GM21825 (cell line): ENCODE results near the gene CHRNA4.

Source experiments
- ATAC-seq: cut with Tn5 transposase; IDR thresholded peaks from one replicate; pipeline ENCODE4 v1.9.1; 2021; ENCODE audit warnings: mild to moderate bottlenecking, moderate library complexity; ENCODE audit not compliant: unreplicated experiment

CHRNA4 gene

DNA sequence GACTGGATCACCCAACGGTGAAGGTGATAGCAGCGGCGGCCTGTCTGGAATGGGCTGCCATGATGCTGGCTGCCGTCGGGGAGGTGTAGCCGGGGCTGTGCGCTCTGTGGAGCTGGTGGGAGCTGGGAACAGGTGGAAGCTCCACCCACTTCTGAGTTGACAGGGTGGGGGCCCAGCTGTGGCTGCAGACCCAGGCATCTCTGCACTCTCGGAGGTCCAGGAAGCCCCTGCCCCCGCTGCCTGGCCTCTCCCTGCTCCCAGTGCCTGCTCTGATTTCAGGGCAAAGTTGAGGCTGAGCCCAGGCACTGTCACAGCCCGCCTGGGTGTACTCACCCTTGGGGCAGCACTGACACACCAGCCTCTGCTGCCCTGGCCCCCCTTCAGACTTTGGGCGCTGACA, 18.1 kb upstream of the CHRNA4 start:
- no peak for ATAC-seq

DNA sequence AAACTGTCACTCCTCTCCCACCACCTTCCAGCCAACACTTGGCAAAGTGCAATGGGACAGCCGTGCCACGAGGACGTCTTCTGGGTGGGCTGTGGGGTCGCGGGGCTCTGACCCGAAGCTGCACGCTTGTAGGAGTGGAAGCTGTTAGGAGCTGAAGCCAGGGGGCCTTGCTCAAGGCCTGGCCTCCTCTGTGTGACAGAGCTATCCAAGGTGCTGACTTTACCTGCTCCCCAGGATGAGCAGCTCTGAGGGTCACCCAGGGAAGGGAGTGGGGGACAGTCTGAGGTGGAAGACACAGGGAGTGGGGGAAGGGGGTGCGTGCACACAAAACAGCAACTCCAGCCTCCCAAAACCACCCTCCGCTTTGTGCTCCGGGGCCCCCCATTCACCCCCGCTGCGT, 17.5 kb upstream of the CHRNA4 start:
- ATAC-seq = no peak

DNA sequence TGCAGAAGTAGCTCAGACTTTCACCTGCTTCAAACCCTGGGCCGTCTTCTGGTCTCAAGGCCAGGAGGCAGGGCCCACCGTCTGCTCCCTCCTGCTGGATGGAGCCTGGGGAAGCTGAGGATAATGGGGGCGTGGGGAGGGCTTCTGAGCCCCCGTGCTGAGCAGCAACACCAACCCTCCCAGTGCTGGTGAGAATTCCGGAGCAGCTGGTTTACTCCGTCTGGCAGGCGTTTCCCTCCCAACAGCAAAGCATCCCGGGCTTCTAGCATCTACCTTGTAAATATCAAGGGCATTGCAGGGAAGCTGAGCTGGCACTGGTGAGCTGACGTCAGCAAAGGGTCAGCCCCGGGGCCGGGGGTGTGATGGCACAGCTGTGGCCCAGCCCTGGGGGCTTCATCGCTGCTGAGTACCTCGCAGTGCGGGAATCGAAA, 16.8 kb upstream of the CHRNA4 start:
- no peak for ATAC-seq

DNA sequence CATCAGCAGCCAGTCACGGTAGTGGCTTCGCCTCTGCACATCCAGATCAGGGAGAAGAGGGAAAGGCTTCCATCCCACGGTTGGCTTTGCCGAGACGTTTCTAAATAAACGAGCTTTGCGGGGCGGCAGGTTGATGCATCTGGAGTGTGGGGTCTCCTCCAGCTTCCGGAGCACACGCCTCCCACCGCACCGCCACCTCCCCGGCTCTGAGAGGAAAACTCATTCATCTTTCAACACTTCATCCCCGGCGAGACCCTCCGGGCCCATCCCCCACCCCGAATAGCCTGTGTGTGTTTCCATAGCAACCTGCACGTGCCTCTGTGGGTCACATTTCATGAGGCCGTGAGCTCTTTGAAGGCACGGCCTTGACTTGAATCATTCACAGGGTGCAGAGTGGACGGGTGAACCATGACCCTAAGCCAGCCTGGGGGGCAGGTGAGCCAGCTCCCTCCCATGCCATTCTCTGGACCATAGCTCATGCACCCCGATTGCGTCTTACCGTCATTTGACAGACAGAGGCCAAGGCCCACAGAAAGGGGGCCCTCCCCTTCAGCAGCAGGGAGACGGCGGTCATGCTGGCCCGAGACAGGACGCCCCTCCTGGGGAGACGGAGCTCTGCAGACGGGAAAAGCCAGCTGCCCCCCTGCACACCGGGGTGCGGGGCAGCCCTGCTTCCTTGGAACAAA, 16.2 kb upstream of the CHRNA4 start:
- no peak for ATAC-seq

DNA sequence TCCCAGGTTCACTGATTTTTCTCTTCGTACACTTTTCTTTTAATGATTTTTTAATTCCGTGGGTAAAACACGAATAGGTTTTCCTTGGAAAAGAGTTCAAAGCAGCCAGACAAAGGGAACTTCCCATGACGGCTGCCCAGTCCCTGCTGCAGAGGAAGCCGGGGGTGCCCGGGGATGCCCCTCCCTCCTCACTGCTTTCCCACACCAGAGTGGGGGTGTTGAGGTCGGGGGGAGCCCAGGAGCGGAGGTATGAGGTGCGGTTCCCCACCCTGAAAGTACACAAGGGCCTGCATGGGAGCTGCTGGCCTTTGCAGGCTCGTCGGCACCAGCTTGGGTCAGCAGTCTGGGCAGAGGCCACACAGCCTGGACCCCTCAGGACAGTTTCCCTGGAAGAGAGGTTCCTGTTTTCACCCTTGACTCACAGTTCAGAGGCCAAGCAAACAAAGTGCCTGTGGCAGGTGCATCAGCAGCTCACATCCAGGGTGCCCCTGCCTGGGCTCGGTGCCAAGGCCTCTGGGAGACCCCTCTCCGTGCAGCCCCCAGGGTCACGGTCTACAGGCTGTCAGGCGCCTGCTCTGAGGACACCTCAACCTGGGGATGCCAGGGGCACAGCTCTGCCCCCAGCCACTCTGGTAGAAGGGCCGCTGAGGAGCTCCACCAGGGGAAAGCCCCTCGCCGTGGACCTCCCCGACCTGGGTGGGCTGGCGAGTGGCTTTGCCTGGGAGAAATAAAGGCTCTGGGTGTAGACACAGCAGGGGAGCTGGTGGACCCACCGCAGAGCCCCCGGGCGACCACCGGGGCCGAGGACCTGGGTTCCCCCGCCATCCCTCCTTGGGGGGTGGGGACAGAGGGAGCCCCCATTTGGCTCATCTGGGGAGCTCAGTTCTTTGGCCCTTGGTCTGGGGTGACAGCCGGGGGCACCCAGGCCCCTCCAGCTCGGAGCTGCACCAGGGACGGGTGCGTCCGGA, 15.4 kb upstream of the CHRNA4 start:
- no peak for ATAC-seq

DNA sequence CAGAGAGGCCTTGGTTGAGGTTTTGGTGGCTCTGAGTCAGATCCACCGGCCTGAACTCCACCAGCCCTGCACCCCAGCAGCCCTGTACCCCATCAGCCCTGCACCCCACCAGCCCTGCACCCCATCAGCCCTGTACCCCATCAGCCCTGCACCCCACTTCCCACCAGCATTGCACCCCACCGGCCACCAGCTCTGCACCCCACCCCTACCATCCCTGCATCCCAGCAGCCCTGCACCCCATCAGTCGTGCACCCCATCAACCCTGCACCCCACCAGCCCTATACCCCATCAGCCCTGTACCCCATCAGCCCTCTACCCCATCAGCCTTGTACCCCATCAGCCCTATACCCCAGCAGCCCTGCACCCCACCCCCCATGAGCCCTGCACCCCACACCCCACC, 14.3 kb upstream of the CHRNA4 start:
- no peak for ATAC-seq

DNA sequence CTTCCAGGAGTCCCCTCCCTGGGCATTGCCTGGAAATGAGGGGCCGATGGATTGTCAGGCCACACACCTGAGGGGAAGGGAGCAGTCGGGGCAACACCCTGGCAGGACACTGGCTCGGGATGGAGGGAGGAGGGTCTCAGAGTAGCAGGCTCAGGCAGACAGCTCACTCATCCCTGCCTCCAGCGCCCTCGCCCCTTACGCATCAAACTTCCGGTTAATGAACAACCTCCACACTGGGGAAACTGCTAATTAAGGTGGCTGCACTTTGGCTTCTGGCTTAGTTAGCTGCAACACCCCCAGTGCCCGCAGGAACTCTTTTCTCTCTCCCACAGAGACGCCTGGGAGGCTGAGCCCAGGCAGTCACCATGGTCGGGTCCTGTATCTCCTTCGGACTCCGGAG, 13.4 kb upstream of the CHRNA4 start:
- no peak for ATAC-seq

DNA sequence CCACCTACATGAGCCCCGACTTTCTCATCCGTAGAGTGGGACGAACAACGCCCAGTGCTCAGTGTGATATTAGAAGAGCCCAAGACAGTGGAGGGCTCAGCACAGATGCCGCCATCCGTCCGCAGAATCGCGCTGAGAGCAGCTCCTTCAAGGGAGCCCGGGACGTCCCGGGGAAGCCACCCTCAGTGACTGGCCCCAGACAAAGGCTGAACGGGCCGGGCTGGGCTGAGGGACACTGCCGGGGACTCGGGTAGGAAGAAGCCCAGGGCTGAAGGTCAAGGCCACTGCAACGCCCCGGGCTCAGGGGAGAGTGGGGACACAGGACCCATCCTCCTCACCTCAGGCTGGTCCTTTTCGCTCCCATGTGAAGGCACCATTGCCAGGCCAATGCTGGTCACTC, 12.8 kb upstream of the CHRNA4 start:
- no peak for ATAC-seq

DNA sequence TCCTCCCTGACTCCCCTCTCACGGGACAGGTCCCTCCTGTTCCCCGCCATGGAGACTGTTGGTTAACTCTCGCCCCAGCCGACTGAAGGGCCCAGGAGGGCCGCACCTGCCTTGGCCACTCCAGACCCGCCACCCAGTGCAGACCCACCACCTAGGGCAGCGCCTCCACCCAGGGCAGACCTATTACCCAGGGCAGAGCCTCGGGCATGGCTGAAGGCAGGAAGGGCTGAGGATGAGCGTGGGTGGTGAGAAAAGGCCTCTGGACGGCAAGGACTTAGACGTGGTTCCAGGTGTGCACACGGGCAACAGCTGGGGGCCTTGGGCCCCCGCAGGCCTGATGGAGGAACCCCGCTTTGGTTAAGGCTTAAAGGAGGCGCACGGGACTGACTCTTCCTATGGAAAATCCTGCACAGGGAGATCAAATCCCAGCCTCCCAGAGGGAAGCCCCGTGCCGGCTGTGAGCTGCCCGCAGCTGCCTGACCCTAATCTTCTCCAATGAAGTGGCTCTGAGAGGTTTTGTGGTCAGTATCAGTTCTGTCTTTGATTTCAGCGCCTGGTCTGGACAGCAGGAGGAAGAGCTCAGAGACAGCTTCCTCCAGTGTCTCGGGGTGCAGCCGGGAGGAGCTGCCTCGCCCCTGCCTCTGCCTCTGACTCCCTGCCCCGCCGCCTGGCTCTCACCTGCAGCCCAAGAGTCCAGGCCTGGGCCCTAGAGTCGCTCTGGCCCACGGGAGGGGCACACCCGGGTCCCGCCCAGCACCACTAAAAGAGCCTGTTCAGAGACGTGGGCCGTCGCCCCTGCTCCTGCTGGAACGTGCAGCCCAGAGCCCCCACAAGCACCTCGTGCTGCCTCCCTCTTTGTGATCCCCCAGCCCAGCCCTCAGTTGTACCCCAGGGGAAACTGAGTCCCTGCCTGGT, 12.1 kb upstream of the CHRNA4 start:
- ATAC-seq = no peak

DNA sequence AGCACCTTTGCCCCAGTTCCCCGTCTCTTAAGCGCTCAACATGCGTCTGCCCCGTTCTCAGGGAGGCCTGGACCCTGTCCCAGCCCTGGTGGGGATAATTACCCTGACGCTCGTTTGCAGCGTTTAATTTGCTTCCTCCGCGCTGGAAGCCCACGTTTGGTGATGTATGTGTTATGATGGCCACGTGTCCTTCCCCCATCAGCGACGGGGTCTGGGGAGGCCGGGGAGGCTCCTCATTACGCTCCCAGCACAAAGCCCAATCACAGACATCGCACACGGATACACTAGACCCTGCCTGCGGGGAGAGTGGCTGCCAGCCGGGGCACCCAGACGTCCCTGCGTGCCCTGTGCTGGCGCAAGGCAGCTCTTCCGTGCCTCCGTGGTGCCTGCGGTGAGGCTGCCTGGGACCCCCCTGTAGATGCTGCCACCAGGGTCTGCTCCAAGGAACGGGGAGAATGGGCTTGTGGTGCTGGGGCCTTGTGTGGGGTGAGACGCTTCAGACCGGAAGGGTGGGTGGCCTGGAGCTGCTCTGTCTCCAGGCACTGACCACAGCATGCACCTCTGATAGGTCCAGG, 10.2 kb upstream of the CHRNA4 start:
- ATAC-seq = no peak

DNA sequence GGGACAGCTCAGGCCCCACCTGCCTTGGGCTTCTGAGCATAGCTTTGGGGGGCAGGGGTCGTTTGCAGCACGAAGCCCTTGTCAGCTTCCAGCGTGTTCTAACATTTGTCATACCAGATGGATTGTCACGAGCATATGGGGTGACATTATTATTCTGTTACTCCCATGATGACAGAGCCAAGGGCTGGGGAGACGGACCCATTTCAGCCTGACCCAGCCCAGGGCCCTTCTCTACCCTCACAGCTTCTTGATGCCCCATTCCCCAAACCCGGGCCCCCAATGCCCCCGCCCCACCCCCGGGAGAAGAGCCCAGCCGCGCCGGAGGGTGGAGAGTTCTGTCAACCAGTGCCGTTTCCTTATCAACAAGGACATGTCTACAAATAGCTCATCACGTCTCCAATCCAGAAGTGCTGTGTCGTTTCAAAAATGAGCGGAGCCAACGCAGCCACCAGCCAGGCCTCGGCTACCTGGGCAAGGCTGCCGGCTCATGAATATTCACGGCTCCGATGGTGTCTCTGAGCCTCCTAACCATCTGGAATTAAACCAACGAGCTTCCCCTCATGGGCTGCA, 9.6 kb upstream of the CHRNA4 start:
- ATAC-seq = no peak

DNA sequence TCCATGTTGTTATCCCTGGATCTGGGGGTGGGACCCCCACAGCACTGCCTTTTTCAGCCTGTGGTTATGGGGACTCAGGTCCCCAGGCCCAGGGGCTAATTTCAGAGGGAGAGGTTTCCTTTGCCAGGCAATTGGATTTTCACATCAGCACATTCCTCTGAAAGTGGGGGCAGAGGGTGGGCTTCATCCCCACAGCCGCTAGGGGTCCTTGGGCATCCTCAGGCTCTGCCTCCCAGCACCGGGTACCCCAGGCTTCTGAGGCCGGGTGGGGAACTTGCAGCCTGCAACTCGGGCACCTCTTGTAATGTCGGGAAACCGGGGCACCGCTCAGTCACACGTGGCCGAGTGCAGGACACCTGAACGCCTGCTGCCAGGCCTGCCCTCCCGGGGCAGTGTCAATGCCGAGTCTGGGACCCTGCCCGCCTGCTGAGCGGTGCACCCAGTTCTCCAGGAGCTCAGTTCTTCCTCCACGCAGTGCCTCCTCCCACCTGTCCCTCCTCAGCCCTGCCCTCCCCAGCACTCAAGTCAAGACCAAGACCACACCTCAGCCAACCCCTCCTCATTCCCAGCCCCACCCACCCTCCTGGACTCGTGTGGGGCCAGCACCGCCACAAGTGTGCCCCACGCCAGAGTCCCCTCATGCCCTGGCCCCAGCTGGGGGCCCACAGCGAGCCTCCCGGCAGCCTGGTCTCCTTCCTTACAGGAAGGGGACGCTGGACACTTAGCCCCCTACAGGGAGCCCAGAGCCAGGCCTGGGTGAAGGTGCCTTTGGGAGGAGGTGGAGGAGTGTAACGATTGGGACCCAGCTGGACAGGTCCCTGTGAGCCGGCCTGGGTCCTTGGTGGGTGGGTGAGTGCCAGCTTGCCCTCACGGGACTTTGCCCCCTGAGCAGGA, 8.8 kb upstream of the CHRNA4 start:
- ATAC-seq = no peak

DNA sequence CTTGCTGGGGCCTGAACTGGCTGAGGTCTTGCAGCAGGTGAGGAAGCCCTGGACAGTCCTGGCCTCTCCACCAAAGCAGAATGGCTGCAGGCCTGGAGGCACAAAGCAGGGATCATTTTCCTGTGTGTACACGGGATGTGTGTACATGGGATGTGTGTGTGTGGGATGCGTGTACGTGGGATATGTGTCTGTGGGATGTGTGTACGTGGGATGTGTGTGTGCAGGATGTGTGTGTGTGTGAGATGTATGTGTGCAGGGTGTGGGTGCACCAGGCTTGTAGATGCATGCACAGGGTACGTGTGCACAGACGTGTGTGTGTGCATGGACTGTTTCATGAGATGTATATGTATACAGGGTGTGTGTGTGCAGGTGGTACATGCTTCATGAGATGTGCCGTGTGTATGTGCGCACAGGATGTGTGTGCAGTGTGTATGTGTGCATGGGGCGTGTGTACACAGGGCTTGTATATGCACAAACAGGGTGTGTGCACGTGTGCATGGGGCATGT, 7.9 kb upstream of the CHRNA4 start:
- ATAC-seq = no peak

DNA sequence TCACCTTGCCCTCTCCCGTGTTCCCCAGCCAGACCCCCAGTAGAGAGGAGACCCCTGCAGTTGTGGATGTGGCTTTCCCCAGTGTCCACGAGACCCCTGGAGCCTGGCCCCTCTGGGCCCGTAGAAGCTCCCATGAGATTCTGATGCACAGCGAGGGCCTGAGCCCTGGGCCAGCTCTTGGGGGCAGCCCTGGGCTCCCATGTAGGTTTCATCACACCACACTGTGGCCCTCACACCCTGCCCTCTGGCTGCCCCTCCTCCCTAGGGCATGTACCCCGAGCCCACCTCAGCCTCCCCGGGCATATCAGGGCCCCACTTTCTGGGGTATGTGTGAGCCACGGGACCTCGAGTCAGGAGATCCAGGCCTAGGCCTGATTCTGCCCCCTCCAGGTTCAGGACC, 7.0 kb upstream of the CHRNA4 start:
- no peak for ATAC-seq

DNA sequence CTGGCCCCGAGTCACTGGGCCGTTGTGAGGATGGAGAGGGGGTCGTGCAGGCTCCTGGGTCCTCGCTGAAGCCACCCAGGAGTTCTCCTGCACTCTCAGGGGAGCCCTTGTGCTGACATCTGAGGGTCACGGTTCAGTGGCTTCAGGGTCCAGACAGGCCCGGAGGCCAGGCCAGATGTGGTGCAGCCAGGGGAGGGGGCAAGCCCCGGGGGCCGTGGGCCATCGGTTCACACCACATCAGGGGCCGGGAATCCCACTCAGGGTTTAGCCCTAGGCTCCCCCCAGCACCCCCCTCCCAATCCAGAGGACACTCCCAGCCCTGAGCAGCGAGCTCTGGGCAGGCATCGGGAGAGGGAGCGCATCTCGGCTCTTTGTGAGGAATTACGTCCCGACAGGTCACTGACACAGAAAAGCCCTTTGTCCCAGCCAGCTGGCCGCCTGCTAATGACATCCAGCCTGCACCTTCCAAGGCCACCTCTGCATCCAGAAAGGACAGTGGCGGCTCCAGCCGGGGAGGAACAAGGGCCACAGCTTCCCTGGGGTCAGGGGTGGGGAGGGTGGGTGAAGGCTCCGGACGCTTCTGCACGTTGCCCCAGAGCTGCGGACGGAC, 6.4 kb upstream of the CHRNA4 start:
- ATAC-seq = no peak

DNA sequence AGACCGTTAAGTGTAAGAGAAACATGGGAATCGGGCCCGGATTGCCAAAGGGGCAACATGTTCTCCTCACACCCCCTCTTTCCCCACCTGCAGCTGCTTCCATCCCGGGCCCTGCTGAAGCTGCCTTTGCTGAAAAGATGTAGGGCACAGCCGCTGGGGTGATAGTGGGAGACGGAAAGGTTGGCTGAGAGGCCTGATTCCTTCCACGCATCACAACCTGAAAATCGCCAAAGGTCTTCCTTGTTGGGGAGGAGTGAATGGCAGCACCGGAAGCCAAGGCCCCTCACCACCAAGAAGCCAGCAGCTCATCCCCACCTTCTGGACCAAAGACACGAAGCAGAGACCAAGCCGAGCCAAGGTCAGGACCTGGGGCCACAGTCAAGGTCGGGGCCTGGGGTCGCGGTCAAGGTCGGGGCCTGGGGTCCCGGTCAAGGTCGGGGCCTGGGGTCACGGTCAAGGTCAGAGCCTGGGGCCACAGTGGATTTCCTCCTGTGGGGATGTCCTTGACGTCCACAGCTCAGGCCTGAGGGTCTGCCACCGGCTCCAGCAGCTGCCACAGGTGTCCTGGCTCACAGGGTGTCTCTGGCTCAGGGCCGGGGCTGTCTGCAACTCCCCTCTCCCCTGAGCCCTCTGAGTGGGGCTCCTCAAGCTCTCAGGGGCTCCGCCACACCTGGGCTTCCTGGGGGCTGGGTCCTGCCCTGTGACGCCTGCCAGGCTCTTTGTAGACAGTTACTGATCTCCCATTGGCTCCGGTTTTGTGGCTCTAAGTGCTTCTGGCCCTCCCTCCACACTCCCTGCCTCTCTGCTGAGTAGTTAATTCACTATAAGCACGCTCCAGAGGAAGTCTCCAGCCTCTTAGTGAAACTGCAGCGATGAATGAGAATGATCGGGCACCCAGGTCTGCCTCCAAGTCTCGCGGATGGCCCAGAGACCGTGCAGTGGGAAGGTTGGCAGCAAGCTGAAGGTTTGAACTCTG, 5.5 kb upstream of the CHRNA4 start:
- no peak for ATAC-seq

DNA sequence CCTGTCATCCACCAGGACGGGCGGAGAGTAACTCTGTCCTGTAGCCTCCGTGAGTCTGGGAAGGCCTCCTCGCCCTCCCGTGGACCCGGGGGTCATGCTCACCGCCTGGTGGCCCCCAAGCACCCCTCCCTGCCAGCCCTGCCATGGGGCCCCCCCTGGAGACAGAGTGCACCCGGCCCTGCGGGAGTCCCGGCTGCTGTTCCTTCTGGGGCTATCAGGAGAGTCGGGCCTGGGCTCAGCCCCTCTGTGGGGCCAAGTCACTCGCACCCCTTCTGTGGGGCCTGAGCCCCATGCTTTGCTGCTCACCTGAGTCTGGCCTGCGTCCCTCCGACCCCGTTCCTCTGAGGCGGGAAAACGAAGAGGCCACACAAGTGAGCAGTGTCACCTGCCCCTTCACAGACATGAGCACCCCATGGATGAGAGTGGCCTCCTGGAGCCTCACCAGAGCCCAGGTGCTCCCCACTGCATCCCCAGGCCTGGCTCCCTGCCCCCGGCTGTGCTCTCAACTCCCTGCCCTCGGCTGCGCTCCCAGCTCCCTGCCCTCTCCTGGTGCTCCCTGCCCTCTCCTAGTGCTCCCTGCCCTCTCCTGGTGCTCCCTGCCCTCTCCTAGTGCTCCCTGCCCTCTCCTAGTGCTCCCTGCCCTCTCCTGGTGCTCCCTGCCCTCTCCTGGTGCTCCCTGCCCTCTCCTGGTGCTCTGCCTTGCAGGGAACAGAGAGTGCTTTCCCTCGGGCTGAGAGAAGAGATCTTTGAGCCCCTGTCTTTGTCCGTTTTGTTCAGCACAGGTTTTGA, 4.6 kb upstream of the CHRNA4 start:
- no peak for ATAC-seq
